OCI-LY7 (cell line): ENCODE data around the gene SLC6A19. TPM values are rescaled to one million over a fixed set of nuclear protein-coding genes. Genes with fewer than 3 reads are reported as not detected.

ENCODE experiments used
- BruUV-seq: library from RNA; stranded (reverse); fragments of 400-500 nt; replicated peaks from 2 replicates; lab custom pipeline; 2021; lab: Mats Ljungman, UMichigan
- CTCF ChIA-PET: fragments of 300-600 bp; sonication (Branson Sonifier 250); formaldehyde crosslinking; loops from one replicate; lab custom pipeline; 2022; ENCODE audit warnings: antibody characterized with exemption; ENCODE audit not compliant: unreplicated experiment; lab: Charles Lee
- POLR2A ChIA-PET: fragments of 300-600 bp; sonication (Branson Sonifier 250); formaldehyde crosslinking; loops from one replicate; lab custom pipeline; 2022; ENCODE audit warnings: antibody characterized with exemption; lab: Charles Lee
- DNase-seq: peaks from one replicate; pipeline ENCODE4 v3.0.0-alpha.2; 2015; ENCODE audit warnings: low spot score
- H2AFZ ChIP-seq: fragments of 200-600 bp; sonication (generic), shearing (Covaris generic); 2 replicates; pipeline ENCODE4 v1.6.1; 2014; ENCODE audit warnings: mild to moderate bottlenecking, antibody characterized with exemption, low read length, moderate library complexity
- H3K27ac ChIP-seq: fragments of 200-600 bp; sonication (generic); 2 replicates; pipeline ENCODE4 v1.5.1; 2014; ENCODE audit warnings: mixed run types, low read depth, mild to moderate bottlenecking, moderate library complexity, low read length, inconsistent platforms; ENCODE audit not compliant: poor library complexity, severe bottlenecking
- H3K36me3 ChIP-seq: fragments of 200-600 bp; sonication (generic); 2 replicates; pipeline ENCODE4 v1.6.1; 2014; ENCODE audit warnings: mild to moderate bottlenecking, antibody characterized with exemption, low read length, moderate library complexity, mixed read lengths; ENCODE audit not compliant: insufficient read depth
- H3K4me1 ChIP-seq: fragments of 200-600 bp; sonication (generic); 2 replicates; pipeline ENCODE4 v1.5.1; 2014; ENCODE audit warnings: mild to moderate bottlenecking, low read length; ENCODE audit not compliant: insufficient read depth, poor library complexity, severe bottlenecking
- H3K4me2 ChIP-seq: fragments of 200-600 bp; sonication (generic); 2 replicates; pipeline ENCODE4 v1.6.1; 2014; ENCODE audit warnings: mild to moderate bottlenecking, low read length
- H3K4me3 ChIP-seq: fragments of 200-600 bp; sonication (generic); 2 replicates; pipeline ENCODE4 v1.5.1; 2014; ENCODE audit warnings: mild to moderate bottlenecking, low read depth, low read length; ENCODE audit not compliant: poor library complexity, severe bottlenecking
- H3K79me2 ChIP-seq: fragments of 200-600 bp; sonication (generic); 2 replicates; pipeline ENCODE4 v1.6.1; 2016; ENCODE audit warnings: low read depth, mild to moderate bottlenecking, low read length, moderate library complexity, mixed read lengths; ENCODE audit not compliant: insufficient read depth
- H3K9me2 ChIP-seq: fragments of 200-600 bp; sonication (generic); 2 replicates; pipeline ENCODE4 v1.6.1; 2016; ENCODE audit warnings: mild to moderate bottlenecking, low read length, mixed read lengths; ENCODE audit not compliant: insufficient read depth
- H3K9me3 ChIP-seq: fragments of 200-600 bp; sonication (generic); 2 replicates; pipeline ENCODE4 v1.6.1; 2014; ENCODE audit warnings: mild to moderate bottlenecking, mixed run types, low read length, mixed read lengths
- H4K20me1 ChIP-seq: fragments of 200-600 bp; sonication (generic); 2 replicates; pipeline ENCODE4 v1.6.1; 2014; ENCODE audit warnings: mild to moderate bottlenecking, antibody characterized with exemption, low read length, moderate library complexity, mixed read lengths; ENCODE audit not compliant: insufficient read depth
- EZH2phosphoT487 ChIP-seq: fragments of 200-600 bp; sonication (generic); IDR thresholded peaks from 2 replicates; pipeline ENCODE4 v1.6.1; 2018; ENCODE audit warnings: low read depth, borderline replicate concordance, mild to moderate bottlenecking, mixed run types, antibody characterized with exemption, low read length, moderate library complexity, mixed read lengths
- intact Hi-C: fragments of 100-400 bp; cut with micrococcal nuclease; formaldehyde crosslinking; loops from one replicate; pipeline ENCODE4 v1.10.0; 2022; ENCODE audit not compliant: unreplicated experiment
- total RNA-seq, 2 experiments: library from RNA; depleted of rRNA in 1 of 2; stranded (reverse); fragments of >200 nt in 1 of 2; shearing (Covaris generic) in 1 of 2; gene quantifications; 2 replicates each; pipeline ENCODE4 v1.2.3, GENCODE V29; 2014 to 2022
- TF ChIP-seq, protein P1 (sequence below): fragments of 200-600 bp; sonication (generic); conservative IDR thresholded peaks from 2 replicates; pipeline ENCODE4 v1.5.1; 2014; ENCODE audit warnings: mild to moderate bottlenecking, antibody characterized with exemption, low read length, moderate library complexity, mixed read lengths

SLC6A19 gene
- total RNA-seq, 2 experiments from 2014 or later = not detected

- Histone ChIP-seq H2AFZ (no peak overlapping the region), H4K20me1 (no peaks in the 10 kb centered on the region), H3K27ac (no peak overlapping the region), H3K9me3 (no peaks in the 10 kb centered on the region), H3K79me2 (no peaks in the 10 kb centered on the region), H3K9me2 (no peaks in the 10 kb centered on the region), H3K4me1 (no peaks in the 10 kb centered on the region), H3K4me2 (no peak overlapping the region), H3K4me3 (no peak overlapping the region), H3K36me3 (no peaks in the 10 kb centered on the region)
- TF ChIP-seq EZH2phosphoT487 = no peak
- TF ChIP-seq, protein P1, sequence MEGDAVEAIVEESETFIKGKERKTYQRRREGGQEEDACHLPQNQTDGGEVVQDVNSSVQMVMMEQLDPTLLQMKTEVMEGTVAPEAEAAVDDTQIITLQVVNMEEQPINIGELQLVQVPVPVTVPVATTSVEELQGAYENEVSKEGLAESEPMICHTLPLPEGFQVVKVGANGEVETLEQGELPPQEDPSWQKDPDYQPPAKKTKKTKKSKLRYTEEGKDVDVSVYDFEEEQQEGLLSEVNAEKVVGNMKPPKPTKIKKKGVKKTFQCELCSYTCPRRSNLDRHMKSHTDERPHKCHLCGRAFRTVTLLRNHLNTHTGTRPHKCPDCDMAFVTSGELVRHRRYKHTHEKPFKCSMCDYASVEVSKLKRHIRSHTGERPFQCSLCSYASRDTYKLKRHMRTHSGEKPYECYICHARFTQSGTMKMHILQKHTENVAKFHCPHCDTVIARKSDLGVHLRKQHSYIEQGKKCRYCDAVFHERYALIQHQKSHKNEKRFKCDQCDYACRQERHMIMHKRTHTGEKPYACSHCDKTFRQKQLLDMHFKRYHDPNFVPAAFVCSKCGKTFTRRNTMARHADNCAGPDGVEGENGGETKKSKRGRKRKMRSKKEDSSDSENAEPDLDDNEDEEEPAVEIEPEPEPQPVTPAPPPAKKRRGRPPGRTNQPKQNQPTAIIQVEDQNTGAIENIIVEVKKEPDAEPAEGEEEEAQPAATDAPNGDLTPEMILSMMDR = no peak
- POLR2A ChIA-PET = interaction anchor here (0.6 kb wide), 1 partner anchor 54 kb away, joined by 3 read pairs; no protein-coding TSS in a partner anchor
- CTCF ChIA-PET = no interaction called here
- DNase-seq = no peak
- BruUV-seq = no TSS peak
- intact Hi-C loops = no loop called here
Observed at GRCh38 chr5:1184163-1184470, 17.3 kb upstream of the SLC6A19 start.

GRCh38 chr5:1184481-1184880 lies 16.9 kb upstream of the SLC6A19 start:
- Histone ChIP-seq H3K79me2 (no peaks in the 10 kb centered on the region), H2AFZ (no peak overlapping the region), H3K27ac (no peak overlapping the region), H3K9me3 (no peaks in the 10 kb centered on the region), H3K36me3 (no peaks in the 10 kb centered on the region), H3K4me2 (no peak overlapping the region), H3K4me3 (no peak overlapping the region), H4K20me1 (no peaks in the 10 kb centered on the region), H3K9me2 (no peaks in the 10 kb centered on the region), H3K4me1 (no peaks in the 10 kb centered on the region)
- TF ChIP-seq EZH2phosphoT487 = no peak
- TF ChIP-seq, protein P1 = no peak
- DNase-seq = no peak
- intact Hi-C loops = no loop called here
- POLR2A ChIA-PET = interaction anchor here (0.6 kb wide), 1 partner anchor 54 kb away, joined by 3 read pairs; no protein-coding TSS in a partner anchor
- BruUV-seq = no TSS peak
- CTCF ChIA-PET = no interaction called here

DNA sequence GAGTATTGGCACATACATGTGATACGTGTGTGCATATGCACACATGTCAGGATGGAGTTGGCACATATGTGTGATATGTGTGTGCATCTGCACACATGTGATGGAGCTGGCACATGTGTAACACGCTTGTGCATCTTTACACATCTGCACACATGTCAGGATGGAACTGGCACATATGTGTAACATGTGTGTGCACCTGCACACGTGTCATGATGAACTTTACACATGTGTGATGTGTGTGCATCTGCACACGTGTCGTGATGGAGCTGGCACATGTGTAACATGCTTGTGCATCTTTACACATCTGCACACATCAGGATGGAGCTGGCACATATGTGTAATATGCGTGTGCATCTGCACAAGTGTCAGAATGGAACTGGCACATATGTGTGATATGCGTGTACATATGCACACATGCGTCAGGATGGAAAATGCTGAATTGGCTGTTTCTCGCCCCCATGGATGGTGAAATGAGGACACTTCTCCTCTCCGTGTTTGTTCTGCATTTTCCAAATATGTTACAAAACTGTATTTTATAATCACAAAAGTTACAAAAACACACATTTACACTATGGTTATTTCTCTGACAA lies 16.3 kb upstream of the SLC6A19 start:
- no peak overlapping the region for H3K4me2 ChIP-seq

More for the DNA sequence above, 16.3 kb upstream of the SLC6A19 start:
- no peaks in the 10 kb centered on the region for H3K9me3 ChIP-seq
- TF ChIP-seq EZH2phosphoT487 = no peak
- TF ChIP-seq, protein P1 = no peak
- ChIA-PET POLR2A (no interaction called here), CTCF (interaction anchor here (0.6 kb wide), 1 partner anchor 127 kb away, joined by 5 read pairs; no protein-coding TSS in a partner anchor)
- H2AFZ ChIP-seq = no peak overlapping the region
- no peaks in the 10 kb centered on the region for H3K9me2 ChIP-seq
- no peak overlapping the region for H3K27ac ChIP-seq
- no TSS peak for BruUV-seq
- no peaks in the 10 kb centered on the region for H4K20me1 ChIP-seq
- no peak overlapping the region for H3K4me3 ChIP-seq
- H3K4me1 ChIP-seq = no peaks in the 10 kb centered on the region
- no peaks in the 10 kb centered on the region for H3K79me2 ChIP-seq
- intact Hi-C loops = no loop called here
- no peak for DNase-seq
- H3K36me3 ChIP-seq = no peaks in the 10 kb centered on the region
